Fibroblast of upper back skin (primary cell): Measurements from ENCODE around the gene CNPY4.

Experiments used
- DNase-seq: peaks from one replicate; pipeline ENCODE4 v3.0.0-alpha.2; 2013

CNPY4 gene

DNA sequence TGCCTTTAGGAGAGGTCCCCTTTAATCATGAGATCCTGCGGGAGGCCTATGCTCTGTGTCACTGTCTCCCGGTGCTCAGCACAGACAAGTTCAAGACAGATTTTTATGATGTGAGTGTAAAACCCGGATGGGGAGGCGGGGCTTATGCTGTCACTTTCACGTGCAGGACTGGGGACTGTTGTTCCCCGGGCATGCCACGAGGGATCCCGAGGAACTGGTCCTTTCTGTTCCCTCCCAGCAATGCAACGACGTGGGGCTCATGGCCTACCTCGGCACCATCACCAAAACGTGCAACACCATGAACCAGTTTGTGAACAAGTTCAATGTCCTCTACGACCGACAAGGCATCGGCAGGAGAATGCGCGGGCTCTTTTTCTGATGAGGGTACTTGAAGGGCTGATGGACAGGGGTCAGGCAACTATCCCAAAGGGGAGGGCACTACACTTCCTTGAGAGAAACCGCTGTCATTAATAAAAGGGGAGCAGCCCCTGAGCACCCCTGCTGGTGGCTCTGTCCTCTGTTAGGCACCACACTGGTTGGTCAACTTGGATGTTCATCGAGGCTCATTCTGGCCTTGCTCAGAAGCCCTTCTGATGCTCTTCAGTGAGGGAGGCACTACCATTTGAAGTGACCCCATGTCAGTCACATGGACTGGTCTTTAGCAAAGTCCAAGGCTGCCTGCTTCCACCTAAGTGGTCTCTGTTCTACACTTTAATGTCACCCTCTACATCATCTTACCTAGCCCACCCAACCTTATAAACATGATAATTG lies 27.8 kb upstream of the CNPY4 start:
- DNase-seq: no peak

DNA sequence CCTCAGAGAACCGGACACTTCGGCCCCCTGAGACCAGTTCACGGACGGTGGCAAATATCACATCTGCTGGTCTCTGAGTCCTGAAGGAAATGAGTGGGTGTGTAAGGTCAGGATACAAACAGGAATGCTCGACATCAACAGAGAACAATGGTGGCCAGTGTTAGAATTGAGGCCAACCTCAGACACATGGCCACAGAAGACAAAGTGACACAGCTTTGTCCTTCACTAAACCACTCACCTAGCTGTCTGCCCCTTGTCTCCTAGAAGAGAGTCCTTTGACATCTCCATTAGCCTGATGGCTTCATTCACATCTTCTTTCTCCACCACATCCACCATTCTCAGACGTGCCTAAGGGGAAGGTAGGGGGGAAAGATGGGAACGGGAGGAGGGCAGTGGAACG lies 26.4 kb upstream of the CNPY4 start:
- DNase-seq: no peak

DNA sequence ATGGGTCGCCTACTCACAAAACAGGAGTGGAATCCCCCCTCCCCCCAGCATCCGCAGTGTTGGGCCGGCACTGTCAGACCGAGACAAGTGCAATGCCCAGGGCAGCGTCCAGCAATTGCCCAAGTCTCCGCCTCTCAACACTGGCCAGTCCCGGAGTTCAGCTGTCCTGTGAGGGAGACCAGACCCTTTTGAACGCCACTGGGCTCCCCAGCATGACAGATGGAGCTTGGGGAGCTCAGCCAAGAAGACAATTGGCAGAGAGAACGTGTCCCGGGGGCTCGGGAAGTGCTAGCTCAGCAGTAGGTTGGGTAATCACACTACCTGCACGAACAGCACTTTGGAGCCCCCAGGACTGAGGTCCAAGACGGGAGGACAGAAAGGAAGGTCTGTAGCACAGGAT lies 25.9 kb upstream of the CNPY4 start:
- DNase-seq: no peak

DNA sequence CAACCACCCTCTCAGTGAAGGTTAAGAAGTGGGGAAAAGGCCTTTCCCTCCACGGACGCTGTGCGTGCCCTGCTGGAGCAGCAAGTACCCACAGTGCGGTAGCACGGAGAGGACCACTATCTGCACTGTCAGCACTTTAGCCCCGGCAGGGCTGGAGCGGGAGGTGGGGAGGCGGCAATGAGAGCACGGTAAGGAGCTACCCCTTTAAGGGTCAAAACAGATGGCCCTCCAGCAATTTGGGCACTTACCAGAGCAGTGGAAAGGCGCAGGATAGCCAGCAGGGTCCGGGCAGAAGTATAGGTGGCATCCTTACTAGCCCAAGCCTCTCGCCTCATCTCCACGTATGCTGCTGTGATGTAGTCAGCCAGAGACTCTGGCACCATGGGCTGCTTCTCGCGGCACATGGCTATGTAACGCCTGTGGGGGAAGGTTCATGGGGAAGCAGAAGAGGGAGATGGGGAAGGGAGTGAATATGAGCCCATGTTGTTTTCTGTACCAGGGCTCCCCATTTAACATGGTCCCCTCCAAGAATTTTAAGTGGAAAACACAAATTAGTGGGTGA lies 25.4 kb upstream of the CNPY4 start:
- DNase-seq: no peak

DNA sequence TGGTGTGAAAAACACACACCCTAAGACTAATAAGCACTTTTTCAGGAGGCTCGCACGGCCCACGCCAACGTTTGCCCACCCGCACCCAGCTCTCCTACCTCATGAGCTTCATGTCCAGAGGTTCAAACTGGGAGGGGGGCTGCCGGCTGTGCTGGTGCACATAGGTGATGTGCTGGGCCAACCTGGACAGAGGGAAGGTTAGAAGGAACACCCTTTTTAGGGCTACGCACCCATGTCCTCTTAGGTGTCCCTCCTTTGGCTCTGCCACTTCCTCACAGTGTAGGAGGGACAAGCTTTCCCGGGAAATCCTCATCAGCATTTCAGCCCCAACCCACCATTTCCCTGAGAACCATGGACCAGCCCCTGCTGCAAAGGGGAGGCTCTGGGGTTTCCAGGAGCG lies 24.1 kb upstream of the CNPY4 start:
- no peak for DNase-seq

DNA sequence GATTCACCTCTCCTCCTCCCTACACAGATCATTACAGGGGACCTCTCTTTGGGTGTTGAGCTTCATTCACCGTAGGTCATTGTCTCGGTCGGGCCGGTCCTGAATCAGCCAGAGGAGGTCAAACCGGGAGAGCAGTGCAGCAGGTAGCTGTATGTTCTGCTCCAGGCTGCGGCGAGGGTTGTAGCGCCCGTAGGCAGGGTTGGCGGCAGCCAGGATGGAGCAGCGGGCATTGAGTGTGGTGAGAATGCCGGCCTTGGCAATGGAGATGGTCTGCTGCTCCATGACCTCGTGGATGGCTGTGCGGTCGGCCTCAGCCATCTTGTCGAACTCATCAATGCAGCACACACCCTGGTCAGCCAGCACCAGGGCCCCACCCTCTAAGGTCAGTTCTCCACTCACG lies 23.7 kb upstream of the CNPY4 start:
- DNase-seq: no peak

DNA sequence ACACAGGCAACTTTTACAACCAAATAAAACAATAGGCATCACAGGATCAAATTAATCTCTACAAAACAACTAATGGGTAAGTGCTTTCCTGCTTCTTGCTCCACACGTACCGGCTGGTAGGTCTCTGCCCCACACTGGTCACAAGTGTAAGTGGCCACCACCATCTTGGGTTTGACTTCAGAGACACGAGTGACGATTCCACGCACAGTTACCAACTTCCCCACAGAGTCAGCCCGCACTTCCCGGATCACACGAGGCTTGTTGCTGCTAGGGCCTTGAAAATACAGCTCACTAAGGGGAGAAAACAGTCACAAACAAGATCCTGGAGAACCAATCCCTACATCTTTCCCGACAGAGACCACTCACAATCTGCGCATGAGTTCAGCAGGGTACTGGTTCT lies 20.5 kb upstream of the CNPY4 start:
- no peak for DNase-seq

DNA sequence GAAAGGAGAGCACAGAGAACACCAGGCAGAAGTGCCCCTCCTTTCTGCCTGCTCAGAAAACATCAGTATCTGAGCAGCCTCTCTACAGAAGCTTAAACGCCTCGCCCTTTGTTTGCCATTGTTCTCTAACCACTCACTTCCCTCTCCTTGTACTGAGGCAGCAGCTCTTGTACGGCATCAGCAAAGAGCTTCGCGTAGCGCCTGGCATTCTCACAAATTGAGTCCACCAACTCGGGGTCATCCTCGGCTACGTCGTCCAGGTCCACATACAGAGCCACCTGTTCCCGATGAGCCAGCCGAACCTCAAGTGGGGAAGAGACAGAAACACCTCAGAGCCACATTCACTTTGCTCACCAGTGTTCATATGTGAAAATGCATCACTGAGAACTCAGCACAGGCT lies 20.0 kb upstream of the CNPY4 start:
- DNase-seq: no peak

DNA sequence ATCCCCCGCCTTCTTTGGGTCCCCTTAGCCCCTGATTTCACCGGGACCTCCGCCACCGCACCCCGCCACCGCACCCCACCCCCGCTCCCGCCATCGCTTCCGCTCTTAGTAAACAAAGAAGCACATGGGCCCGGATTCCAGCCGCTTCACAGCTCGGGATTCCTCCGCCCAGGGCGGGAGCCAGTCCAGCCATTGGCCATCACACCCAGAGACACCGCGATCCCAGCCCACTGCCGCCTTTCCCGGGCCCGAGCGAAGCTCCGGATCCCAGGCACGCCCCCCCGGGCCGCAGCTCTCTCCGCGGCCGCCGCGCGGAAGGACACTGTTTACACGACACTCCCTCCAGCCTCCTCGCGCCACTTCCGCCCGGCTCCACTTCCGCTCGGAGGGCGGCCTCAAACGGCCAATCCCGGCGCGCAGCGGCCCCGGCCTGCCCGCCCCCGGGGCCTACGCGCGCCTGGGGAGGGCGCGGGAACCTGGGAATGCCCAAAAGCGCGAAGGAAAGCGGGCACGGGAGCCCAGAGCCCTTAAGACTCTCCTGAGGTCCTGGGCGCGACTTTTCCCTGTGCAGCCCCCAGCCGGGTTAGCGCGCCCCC lies 18.9 kb upstream of the CNPY4 start:
- DNase-seq: peak; percentile 97

DNA sequence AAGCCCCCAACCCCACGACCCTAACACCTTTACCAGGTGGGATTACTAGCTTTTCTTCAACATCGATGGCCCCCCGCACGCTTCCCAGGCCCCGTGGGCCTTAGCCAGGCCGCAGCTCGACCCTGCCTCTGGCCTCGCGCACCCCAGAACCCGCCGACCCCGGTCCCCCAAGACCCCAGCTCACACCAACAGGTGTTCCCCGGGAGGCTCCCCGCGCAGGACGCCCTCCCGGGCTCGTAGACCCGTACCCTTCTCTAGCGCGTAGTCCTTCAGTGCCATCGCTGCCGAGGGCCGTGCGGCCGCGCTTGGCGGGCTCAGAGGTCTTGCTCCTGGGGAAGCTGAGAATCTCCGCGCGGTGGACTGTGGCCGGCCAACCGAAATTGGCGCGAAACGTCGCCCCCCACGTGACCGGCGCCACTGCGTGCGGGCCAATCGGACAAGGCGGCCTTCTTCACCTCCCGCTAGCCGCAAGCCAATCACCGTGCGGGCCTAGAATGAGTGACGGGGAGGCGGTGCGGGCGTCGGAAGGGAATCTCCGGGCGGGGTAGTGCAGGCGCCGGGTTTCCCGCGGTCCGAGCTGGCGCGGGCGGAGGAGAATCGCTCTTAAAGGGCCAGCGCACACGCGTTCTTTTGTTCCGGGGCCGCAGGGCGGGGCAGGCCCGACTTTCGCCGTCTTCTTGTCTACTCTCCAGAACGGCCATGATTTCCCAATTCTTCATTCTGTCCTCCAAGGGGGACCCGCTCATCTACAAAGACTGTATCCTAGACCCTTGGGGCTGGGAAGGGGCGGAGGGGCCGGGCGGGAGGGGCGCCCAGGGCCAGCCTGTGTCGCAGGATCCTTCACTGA lies 18.2 kb upstream of the CNPY4 start, which contains the start of the genes AP4M1 and MCM7:
Gene AP4M1 (plus strand): TSS at position 628 of the 847 bp plus-strand sequence. CDS start 72 bp downstream, at position 700.
Gene MCM7 (minus strand): TSS at position 382 of the 847 bp plus-strand sequence. CDS start 103 bp downstream, at position 279.
- peak; percentile 99 for DNase-seq

DNA sequence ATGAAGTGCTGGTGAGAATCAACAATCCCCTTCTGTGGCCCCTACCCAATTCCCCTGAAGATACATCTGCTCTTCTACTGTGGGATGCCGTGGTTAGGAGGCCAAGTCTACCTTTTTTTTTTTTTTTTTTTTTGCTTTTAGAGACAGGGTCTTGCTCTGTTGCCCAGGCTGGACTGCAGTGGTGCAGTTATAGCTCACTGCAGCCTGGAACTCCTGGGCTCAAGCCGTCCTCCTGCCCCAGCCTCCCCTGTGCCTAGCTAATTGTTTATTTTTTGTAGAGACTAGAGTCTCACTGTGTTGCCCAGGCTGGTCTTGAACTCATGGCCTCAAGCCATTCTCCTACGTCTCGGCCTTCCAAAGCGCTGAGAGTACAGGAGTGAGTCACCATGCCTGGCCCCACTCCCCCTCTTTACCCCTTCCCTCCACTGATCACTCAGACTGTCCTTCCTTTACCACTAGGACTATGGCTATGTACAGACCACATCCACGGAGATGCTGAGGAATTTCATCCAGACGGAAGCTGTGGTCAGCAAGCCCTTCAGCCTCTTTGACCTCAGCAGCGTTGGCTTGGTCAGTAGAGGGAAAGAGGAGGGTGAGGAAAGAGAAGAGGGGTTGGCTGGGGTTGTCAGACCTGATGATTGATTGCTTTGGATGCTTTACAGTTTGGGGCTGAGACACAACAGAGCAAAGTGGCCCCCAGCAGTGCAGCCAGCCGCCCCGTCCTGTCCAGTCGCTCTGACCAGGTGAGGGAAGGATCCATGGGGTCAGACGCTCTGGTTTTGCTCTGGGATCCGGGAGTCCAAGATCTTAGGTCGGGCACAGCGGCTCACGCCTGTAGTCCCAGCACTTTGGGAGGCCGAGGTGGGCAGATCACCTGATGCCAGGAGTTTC lies 16.2 kb upstream of the CNPY4 start:
- DNase-seq: peak; percentile 65

DNA sequence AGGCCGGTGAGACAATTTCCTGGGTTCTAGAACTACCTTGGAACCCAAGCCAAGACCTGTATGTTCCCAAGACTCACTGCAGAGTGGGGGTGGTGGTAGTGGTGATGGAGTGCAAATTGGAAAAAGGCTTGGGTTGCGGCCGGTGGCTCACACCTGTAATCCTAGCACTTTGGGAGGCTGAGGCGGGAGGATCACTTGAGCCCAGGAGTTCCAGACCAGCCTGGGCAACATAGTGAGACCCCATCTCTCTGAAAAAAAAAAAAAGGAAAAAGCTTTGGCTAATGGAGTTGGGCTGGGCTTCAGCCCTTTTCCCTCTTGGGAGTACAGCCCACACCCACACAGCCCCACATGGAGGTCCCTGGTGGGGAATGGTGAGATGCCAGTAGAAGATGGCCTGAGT lies 13.9 kb upstream of the CNPY4 start:
- DNase-seq: no peak

DNA sequence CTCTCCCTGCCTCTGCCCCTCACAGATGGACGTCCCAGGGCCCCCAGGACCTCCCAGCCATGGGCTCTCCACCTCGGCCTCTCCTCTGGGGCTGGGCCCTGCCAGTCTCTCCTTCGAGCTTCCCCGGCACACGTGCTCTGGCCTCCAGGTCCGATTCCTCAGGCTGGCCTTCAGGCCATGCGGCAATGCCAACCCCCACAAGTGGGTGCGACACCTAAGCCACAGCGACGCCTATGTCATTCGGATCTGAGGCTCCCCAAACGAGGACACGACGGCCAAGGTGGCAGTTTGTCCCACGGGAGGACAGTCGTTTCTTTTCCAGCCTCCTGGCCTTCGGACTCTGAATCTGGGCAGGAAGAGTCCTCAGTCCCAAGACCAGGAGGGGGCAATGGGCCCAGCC lies 12.8 kb upstream of the CNPY4 start:
- no peak for DNase-seq

DNA sequence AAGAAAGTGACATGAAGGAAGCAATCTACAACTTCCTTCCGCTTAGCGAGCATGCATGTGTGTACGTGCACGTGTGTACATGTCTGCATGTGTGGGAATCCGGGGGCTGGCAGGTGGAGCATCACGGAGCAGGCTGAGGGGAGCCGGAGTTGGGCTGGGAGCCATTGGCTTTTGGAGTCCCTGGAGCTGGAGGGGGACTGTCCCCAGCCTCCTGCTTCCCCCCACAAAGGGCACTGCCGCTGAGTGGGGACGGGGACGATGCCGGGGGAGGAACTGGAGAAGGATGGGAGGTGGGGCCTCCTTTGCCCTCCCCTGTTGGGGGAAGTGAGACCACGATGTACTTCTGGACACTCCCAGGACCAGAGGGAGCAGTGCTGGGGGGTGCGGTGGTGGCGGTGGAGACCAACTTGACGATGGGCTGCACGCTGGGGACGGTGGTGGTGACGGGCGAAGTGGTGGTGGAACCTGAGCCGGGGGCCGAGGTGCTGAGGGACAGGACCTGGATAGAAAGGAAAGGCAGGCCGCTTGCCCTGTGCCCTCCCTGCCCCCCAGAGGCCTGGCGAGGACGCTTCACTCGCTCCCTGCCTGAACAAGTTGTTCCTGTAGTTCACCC lies 12.2 kb upstream of the CNPY4 start:
- no peak for DNase-seq

DNA sequence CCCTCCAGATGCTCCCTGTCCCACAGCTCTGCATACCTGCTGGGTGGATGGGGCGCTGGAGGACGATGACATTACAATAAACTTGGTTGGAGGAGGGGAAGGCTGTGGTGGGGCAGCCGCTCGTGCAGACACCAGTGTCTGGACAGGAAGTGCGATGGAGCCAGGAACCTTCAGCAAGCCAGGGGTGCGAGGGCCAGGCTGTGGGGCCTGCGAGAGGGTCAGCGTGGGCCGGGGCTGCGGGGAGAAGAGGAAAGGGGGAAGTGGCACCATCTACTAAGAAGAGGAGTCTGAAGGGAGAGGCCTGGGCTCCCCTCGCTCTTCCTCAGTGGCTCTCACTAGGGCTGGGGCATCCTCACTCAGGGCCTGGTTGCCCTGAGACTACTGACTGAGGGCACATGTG lies 11.5 kb upstream of the CNPY4 start:
- no peak for DNase-seq

DNA sequence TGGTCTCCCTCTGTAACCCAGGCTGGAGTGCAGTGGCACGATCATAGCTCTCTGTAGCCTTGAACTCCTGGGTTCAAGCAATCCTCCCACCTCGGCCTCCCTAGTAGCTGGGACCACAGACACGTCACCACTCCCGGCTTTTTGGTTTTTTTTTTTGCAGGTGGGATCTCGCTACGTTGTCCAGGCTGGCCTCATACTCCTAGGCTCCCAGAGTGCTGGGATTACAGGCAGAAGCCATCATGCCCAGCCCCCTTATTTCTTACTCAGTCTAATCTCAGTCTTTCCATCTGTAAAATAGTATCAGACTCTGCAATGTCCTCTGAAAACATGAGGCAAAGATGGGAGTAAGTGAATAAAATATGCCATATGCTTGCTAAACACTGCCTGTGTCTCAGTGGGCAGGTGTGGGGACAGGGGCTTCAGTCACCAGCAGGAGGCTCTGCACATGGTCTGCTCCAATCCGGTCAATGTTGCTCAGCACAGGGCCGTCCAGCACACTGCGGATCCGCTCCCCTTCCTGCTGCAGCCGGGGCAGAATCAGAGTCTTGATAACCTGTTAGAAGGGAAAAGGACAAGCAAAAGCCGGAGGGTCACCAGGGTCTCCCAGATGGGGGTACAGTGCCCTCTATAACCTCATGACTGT lies 9.8 kb upstream of the CNPY4 start:
- DNase-seq: no peak

DNA sequence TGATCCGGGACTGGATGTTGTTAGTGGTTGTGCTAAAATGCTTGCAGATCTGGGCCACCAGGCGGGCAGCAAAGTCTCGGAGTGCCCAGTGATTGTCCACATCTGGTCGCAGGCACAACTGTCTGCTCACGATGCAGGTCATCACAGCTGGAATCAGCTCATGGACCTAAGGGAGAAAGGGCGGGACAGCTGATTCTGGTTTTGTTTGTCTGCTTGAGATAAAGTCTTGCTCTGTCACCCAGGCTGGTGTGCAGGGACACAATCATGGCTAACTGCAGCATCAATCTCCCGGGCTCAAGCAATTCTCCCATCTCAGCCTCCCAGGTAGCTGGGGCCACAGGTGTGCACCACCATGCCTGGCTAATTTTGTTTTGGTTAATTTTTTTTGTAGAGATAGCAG lies 8.3 kb upstream of the CNPY4 start:
- no peak for DNase-seq

DNA sequence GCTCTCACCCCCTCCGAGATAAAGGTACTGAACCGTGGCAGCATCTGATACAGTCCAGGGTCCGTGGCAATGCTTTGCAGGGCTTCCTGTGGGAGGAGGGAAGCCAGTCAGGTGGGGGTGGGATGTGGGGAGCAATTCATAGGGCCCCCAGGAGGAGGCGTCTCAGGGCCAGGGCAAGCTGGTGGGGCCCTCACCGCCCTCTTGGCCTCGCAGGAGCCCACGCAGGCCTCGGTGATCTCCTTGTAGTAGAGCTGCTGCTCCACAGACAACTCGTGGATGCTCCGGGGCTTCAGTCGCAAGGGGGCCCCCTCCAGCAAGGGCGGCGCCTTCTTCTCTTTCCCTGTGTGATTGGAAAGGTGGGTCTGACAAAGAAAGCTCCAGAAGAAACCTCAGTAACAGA lies 7.5 kb upstream of the CNPY4 start:
- no peak for DNase-seq

DNA sequence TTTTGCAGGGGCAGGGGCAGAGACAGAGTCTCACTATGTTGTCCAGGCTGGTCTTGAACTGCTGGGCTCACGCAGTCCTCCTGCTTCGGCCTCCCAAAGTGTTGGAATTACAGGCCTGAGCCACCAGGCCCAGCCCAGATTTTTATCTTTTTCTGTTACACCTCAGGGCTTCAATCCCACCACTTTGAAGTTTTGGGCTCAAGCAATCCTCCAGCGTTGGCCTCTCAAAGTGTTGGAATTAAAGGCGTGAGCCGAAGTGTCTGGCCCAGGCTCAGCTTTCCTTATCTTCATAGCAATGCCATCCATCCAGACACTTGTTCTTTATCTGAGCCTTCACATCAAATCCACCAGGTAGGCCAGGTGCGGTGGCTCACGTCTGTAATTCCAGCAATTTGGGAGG lies 4.4 kb upstream of the CNPY4 start:
- no peak for DNase-seq

DNA sequence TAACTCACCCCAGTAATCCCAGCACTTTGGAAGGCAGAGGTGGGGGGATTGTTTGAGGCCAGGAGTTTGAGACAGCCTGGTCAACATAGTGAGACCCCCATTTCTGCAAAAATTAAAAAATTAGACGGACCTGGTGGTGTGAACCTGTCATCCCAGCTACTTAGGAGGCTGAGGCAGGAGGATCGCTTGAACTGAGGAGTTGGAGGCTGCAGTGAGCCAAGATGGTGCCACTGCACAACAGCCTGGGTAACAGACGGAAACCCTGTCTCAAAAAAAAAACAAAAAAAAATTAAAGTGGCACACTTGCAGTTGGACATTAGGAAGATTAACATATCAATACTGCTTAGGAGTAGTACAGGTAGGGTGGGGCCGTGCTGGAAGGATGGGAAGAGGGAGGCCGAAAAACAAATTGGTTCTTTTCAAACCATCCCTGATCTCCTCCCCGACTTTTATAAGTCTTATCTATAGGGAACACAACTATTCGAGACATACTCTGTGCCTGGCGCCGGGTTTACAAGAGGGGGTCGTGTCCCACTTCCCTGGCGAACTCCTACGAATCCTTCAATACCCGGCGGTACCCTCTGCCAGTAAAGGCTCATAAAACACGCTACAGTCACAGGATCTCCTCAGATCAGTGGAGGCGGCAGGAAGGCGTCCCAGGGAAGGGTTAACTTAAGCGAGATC lies 904 bp upstream of the CNPY4 start:
- no peak for DNase-seq
